ENCODE results near the gene LMO4.

The LMO4 gene, protein sequence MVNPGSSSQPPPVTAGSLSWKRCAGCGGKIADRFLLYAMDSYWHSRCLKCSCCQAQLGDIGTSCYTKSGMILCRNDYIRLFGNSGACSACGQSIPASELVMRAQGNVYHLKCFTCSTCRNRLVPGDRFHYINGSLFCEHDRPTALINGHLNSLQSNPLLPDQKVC

DNA sequence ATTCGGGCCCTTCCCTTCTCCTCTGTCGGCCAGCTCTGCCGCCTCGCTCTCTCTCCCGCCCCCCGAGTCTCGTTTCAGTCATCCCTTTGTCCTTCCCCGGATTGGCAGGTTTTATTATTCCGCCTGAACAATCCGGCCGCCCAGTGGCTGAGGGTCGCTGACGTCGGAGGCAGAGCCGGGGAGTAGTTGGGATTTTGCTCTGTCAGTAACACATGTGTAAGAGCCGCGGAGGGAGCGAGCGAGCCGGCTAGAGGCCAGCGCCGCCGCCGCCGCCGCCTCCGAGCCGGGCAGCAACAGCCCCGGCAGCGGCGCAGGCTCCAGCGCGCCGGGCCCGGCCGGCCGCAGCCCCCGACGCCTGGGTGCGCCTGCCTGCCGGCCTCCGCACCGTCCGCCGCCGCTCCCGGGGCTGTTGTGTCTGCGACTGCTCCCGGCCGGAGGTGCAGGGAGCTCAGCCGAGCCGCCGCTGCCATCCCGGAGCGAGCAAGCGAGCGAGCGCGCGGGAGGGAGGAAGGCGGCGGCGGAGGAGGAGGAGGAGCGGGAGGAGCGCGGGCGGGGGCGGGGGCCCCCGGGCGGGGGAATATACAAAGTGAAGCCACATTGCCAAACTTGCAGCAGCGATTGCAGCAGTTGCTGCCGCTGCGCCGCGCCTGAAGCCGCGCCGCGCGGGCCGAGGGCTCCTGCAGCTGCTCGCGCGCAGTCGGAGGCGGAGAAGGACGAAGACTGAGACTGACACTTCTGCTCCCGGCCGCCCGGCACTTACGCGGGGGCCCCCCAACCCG is at the start of gene LMO4:
Gene LMO4, plus strand, starts transcription at position 609 of the 779 bp plus-strand sequence. CDS start 3,136 bp downstream, outside the sequence.
- DNase-seq = peak; percentile 71 to 89

DNA sequence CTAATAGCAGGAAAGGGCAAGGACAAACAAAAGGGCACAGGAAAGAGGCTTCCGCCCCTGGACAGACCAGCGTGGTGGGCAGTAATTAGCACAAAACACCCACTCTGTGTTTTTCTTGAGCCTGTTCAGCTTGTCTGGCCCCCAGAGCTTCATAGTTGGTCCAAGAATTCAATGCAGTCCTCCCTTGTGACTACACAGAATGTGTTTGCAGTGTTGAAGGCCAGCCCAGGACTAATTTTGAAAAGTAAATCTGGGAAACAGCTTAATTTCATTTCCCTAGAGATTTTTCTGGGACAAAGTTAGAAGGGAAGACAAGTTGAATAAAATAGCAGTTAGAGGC is 49.2 kb upstream of the LMO4 start:
- no peak for DNase-seq

DNA sequence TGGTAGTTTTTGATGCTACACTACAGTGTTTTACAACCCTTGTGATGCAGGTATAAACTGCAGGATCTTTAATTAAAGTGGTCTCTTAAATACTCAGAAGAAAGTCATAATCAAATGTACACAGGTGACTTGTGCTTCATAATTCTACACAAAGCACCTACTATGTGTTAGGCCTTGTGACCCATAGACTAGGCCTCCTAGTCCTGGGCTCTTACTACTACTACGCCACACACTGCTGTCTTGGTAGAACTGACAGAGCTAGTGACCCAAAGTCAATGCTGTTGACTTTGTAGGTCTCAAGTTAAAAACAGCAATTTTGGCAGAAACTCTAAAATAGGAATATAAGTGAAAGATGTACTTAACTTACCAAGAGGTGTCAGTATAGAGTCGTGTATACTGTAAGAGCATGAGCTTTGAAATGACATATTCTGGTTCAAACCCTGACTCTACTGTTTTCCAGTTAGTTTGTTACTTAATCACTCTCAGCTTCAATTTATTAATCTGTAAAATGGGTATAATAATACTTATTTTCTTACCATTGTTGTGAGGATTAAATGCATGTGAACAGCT is 48.6 kb upstream of the LMO4 start:
- no peak for DNase-seq

DNA sequence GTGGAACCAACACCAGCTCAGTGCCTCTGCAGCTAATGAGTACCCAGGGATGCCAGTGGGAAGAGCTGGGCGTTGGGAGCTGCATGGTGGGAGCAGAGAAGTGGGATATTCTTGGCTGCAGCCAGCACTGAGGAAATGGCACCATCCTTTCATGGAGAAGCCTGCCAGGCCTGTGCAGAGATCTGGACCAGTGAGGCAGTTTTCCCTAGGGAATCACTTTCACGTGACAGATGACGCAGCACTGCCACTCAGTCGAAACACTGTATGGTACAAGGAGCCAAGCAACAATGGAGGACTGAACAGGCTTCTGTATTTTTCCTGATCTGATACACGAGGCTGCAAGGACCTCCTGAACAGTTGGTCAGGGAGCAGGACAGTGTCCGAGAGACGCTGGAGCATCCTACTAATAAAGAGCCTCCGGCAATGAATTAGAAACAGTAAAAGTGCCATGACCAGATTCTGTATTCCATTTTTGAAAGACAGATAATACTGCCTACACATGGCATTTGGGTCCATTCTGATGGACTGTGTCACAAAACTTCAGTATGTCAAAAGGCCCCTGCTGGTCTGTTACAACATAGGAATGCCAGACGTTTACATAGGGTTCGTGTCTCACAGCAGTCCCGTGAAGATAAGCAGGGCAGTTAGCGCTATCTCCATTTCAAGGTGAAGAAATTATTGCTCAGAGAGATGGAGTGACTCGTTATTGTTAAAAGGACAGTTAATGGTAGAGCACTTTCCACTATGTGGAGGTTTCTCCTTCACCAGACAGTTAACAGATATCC is 44.0 kb upstream of the LMO4 start:
- no peak for DNase-seq

DNA sequence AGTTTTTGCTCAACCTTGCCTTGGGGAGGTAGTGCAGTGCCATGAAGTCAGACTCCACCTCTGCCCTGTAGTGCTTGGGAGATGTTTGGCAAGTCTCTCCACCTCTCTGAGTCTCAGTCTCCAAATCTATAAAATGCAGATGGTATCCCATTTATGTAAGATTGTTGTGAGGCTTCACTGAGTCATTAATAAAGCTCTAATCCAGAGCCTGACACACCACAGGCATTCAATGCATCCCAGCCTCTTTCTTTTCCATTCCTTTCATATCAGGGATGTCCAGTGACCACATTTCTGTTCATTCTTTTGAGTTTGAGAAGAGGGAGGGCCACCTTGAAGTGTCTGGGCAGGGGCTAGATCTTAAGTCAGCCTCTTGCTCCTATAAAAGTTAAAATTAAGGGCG is 37.6 kb upstream of the LMO4 start:
- DNase-seq = no peak

DNA sequence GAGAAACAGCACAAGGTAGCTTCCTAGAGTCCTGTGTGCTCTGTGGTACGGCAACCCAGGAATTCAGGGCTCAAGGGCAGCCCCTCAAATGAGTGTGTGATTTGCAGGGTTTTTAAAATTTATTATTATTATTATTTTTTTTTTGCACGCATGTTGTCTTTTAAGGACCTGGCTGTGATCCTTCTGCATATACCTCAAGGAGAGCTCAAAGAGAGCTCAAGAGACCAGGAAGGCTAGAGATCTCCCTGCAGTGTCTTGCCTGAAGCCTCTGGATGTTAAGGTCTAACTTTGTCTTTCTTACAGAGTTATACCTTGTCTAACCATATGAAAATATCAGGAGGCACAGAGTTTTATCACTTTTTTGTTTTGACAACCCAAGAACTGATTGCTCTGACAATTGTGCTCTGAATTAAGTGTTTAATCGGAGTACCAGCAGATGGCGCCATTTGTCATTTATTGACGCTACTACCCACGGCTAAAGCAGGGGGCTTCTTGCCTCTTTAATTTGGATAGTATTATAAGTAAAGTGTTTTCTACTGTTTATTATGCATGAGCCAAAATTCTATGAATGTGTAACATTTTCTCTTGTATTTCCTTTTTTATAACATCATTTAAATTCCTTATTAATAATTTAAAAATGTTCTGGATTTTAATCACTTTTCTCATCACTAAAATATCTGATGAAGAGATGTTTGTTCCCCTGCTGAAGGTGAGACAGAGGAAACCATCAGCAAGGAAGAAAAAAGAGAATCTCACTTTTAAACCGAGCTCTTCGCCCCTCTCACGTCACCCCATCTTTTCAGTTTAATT is 35.8 kb upstream of the LMO4 start:
- peak; percentile 6 to 41 for DNase-seq

DNA sequence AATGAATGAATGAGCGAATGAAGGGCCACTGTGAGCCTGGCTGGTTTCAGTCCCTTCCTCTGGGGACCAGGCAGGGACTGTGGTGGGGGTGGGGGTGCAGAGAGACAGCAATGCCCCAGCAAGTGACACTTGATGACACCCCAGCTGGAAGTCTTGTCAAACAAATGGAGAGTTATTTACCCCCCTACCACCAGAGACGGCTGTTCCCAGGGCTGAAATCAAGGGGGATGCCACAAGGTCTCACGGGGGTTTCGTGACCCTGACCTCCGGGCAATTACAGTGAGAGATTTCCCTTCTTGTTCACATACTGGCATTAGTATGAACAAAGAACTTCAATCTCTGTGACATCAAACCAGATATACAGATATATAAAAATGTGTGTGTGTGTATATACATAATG is 34.0 kb upstream of the LMO4 start:
- DNase-seq = no peak

DNA sequence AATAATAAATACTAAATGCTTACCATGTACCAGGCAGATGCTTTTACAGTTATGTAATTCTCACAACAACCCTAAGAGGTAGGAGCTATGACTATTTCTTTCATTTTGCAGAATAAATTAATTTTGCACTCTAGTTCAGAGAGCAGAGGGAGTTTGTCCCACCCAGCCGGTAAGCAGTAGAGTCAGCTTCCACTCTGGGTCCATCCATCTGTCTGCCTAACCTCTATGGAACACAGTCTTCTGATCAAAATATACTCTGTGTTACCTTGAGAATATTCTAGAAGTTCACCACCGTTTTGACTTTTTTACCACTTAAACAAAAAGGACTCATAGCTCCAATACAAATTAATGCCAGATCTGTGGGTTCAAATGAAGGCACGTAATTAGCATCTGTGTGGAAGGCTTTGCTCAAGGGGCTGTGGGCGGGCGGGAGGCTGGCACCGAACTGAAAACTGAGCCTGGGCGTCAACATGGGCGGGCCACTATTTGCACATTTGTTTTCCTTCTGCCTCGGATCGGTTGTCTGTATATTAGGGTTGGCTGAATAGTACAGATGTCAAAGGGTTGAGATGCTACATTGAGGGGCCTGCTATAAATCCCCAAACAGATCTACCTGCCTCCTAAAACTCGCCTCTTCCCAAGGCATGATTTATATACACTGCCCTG is 33.1 kb upstream of the LMO4 start:
- DNase-seq = no peak

DNA sequence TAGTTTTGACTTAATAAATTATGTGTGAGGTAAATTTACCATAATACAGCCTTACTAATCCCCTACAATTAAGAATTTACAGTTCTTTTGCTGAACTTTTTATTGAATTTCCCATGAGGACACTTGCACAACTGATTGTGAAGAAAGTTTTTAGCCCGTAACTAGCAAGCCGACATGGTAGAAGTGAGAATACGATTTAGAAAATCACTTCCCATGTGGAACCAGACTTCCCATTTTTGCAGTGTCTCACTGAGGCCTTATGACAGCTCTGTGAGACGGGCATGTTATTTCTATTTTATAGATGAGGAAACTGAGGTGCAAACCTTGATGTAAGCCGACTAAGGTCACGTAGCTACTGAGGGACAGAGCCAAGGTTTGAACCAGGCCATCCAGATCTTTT is 32.5 kb upstream of the LMO4 start:
- no peak for DNase-seq

DNA sequence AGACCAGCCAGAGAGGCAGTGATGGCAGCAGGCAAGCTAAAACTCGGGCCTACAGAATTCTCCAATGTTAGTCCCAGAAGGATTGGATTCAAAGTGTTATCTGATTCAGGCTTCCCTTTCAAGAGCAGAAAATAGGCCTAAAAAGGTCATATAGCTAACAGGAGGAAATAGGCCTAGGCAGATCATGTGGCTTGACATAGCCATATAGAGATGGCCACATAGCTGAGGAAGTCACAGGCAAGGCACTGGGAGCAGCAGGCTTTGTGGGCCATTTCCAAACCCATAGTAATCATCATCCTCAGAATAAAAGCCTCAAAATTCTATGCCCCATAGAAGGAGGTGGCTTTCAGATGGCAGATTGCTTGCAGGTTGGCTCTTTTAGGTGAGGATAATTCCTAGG is 29.0 kb upstream of the LMO4 start:
- DNase-seq = no peak

DNA sequence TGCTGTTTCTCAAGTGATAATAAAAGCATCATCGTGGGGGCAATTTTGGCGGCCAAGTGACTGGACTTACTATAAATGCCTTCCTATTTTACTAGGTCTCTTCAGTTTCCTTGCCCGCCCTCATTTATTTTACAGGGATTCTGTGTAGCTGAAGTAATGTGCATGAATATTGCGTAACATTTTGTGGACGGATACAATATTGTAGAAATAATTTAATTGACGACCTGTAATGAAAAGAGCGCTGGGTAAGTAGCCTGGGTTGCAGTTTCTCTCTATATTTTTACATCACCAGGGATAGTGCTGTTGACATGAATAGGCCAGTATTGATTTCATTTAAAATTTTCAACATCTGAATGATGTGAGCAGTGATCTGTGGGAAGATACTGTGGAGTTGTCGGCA is 28.1 kb upstream of the LMO4 start:
- no peak for DNase-seq

DNA sequence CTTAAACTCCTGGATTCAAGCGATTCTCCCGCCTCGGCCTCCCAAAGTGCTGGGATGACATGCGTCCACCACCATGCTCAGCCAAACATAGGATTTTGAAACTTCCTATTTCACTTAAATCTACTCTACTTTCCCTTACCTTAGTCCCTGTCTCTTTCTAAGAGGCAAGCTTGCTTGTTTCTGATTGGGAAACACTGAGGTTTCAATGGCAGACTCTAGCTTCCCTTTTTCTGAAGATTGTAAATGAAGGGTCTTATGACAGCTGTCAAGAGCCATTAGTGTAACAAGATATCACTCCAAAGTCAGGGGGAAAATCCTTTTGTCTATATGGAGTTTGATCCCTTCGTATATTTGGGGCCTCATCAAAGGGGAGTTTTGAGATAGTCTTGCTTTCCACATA is 23.5 kb upstream of the LMO4 start:
- no peak for DNase-seq

DNA sequence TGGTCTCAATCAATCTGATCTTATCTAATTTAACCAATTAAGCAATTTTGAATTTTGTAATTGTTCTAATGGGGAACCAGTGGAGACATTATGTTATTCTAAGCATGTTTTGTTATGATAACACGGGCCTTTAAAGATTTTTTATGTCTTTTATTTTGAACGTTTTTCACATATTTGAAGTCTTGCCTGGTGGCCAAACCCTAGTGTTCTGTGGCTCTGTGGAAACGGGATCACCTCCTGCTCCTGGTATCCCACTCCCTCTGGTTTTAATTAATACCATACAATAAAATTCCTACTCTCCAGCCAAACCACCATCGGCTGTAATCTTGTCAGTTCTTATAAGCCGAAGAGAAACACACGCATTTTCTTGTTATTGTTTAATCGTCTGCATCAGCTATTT is 22.9 kb upstream of the LMO4 start:
- DNase-seq = no peak

DNA sequence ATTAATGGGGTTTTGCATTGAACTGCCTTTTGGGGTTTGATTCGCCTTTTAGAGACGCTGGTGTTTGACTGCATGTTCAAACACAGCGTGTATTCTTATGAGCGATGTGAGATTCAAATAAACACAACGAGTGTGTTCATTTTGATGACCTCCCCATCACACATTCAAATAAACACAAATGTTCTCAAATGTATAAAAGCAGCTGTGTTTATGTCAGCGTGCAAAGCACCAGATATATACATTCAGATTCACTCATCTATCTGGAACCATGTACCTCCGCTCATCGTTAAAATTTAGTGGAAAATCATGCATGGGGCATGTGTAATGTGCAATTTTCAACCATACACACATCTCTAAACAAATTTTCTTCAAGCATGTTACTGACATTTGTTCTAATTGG is 21.4 kb upstream of the LMO4 start:
- no peak for DNase-seq

DNA sequence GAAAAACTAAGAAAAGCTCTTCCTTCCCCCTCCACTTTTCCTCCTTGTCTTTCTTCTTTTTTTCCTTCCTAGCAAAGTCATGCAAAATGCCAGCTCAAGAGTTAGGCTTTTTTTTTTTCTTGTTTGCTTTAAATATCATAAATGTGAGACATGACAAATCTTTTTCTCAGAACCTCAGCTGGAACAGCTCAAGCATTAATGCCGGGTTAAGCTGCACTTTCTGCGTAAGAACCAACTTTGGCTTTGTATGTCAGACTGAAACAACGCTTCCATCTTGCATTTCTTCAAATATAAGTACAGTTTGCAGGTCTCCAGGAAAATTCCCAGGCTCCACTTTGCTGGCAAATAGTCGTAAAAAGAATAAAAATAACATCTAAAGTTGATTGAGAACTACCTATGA is 20.7 kb upstream of the LMO4 start:
- DNase-seq = no peak

DNA sequence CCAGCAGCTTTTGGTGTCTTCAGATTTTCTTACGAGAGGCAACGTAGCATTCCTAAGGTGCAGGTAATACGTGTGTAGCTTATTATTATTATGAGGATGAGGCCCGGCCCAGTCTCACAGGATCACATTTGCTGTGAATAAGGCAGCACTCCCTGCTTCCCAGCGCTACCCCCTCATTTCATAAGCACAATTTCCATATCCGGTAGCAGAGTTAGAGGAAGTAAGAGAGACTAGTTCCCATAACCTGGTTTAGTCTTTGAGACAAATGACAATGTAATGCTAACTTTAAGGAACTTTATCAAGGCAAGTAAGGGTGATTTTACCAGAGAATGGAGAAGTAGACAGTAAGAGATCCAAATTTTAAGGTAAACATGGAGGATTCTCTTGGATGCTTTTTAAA is 14.6 kb upstream of the LMO4 start:
- no peak for DNase-seq

DNA sequence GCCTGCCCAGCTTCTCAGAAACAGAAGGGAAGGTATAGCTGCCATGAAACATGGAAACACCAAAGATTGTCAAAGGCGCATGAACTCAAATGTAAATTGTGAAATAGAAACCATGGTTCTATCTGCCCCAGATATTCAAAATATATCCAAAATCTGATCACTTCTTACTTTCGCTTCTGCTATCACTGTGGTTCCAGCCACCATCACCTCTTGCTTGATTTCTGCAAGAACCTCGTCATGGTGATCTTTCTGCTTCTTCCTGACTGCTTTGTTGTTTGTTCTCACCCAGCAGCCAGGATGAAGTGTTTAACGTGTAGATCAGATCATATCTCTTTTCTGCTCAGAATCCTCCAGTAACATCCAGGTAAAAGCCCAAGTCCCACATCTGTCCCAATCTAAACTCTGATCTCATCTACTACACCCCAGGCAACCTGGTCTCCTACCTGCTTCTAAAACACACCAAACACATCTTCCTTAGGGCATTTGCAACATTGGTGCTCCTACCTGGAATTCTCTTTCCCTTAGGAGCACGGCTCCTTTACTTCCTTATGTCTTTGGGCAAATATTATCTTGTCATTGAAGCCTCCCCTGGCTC is 10.5 kb upstream of the LMO4 start:
- no peak for DNase-seq

DNA sequence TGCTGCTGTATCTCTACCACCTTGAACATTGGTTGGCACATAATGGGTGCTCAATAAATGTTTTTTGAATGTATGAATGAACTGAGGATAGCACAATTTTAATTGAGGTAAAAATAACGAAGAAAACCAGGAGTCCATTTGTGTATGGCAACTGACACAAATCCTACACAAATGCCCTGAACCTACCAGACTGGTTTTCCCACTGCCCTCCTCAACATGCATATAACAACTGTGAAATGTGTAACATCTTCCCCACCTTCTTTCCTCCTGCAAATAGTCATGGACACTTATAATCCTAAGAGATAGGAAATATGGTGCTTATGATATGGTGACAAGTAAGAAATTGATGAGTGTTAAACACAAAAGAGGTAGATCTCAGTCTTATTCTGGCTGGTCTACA is 9.9 kb upstream of the LMO4 start:
- no peak for DNase-seq

DNA sequence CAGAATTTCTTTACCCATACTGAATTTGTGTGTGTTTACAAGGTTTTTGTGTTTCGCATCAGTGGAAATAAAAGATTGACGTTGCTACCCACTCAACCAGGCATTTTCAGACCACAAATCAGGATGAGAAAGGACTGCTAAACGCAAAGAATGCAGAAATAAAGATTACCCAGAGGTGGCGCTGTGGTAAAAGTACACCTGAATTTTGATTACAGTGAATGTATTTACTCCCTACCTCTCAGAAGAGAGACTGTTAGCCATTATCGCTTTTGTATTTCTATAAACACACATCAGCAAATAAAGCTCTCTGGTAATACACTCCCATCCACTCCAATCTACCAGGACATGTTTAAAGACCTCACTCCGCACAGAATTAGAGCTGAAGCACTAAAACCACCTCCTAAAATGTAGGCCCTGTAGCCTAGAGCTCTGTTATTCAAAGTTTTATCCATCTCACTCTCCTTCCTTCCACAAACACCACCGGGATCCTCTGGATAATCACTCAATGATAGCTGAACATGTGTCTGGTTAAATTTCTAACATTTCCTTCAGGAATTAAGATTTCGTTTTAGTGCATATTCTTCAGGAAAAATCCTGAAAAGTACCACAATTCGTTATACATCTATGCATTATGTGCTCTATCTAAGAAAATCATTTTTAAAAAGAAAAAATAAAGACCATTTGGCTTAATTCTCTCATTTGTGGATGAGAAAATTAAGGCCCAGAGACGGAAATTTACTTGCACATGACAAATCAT is 2.5 kb upstream of the LMO4 start:
- peak; percentile 32 to 69 for DNase-seq

DNA sequence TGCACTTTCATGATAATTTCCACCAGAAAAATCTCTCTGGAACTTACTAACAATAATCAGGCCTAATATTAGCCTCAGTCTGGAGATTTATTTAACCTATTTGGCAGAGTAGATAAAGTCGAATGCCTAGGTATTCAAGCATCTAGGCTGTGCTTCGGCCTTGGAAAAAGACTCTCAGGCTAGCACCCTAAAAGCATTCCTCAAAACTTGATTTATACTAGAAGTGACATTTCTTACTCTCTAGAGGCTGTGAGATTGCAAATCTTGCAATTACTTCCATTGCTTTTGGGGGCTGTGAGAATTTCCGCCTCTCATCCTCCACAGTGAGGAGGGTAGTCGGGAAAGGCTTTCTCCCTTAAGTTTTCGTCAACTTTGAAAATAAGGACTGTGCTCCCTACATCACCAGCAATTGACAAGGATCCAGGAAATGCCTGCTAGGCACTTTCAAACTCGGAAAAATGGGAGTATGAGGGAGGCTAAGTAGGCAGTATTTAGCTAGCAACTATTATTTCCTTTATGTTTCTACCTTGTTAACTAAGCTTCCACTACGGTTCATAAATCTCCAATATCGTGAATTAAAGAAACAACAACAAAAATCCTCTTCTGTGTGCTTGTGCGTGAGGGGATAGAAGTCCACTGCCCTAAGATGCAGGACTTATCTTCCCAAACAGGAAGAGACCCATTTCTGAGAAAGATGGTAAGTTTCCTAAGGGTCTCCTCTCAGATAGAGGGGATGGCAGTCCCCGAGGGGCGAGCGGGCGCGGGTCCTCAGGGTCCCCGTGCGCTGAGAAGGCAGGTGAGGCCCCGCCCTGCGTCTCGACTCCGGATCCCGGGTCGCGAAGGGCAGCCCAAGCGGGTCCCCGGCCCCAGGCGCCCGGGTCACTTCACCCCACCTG is 1.1 kb upstream of the LMO4 start:
- DNase-seq = no peak

Measured in NCI-H187 (cell line).